ENCODE data around the gene PKN2. TPM values are rescaled to one million over a fixed set of nuclear protein-coding genes. Genes with fewer than 3 reads are reported as not detected.
A peak's percentile ranks its signal among the peaks of the same experiment; 100 is the strongest.

The PKN2 gene
- total and polyA plus RNA-seq, 9 of the 15 experiments (the other 6 are each of a cell fraction or from before 2014, with no cell fraction given): 4.5 to 25.3 (median 19.2) TPM

DNA sequence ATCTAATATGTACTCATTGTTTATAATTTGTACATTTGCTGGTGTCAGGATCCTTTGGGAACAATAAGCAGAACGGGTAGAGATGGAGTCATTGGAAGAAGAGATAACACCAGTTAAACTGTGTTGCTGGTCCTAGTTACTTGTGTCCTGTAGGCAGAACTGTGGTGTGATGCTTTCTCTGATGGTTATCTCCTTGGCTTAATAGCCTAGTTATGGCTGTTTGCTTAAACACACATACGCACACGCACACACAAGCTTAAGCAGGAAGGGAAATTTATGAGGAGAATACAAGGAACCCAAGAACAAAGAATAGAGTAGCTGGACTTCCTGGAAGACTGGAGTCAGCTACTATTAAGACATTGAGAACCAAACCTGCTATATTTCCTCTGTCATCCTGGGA lies 5.7 kb upstream of the PKN2 start (continued):
- TF ChIP-seq NFE2 (IDR thresholded peaks at IDR 0.05; ENCODE audit: low read depth) (peak; percentile 47; the same call in 1 of the 2 replicates), PRMT5 (CRISPR knock-in tag; IDR thresholded peaks at IDR 0.05) (no peak), PCBP1 (IDR thresholded peaks at IDR 0.05; ENCODE audit: low read depth, low read length, poor library complexity, severe bottlenecking) (no peak), MEIS2 (IDR thresholded peaks at IDR 0.05; ENCODE audit: partially characterized antibody) (peak; percentile 17), HMG20B (CRISPR knock-in tag; IDR thresholded peaks at IDR 0.05) (no peak), ZNF12 (CRISPR knock-in tag; IDR thresholded peaks at IDR 0.05) (no peak), XRCC3 (IDR thresholded peaks at IDR 0.05) (no peak), NRF1 (conservative IDR thresholded peaks at IDR 0.05 in 1 of 2, IDR thresholded peaks at IDR 0.05 in 1 of 2) (peak in 1 of 2 experiments; percentile 40; a peak in 1 of 4 replicates), RAD51 (IDR thresholded peaks at IDR 0.05; ENCODE audit: borderline replicate concordance, low read depth) (no peak), ELK1 (CRISPR knock-in tag; IDR thresholded peaks at IDR 0.05) (no peak), DACH1 (IDR thresholded peaks at IDR 0.05; ENCODE audit: partially characterized antibody) (peak; percentile 43), CCNT2 (IDR thresholded peaks at IDR 0.05; ENCODE audit: borderline replicate concordance, extremely low read depth, insufficient read length, low read depth, low read length) (no peak), NFIX (CRISPR knock-in tag; IDR thresholded peaks at IDR 0.05; ENCODE audit: low read depth) (no peak), ERF (CRISPR knock-in tag; IDR thresholded peaks at IDR 0.05) (no peak), PHF8 (IDR thresholded peaks at IDR 0.05; ENCODE audit: borderline replicate concordance, low read length) (no peak), E2F6 (IDR thresholded peaks at IDR 0.05; ENCODE audit: borderline replicate concordance in 1 of 2, extremely low read depth in 1 of 2, insufficient read depth in 1 of 2, insufficient read length in 1 of 2, low read depth in 1 of 2, low read length in 1 of 2, poor library complexity in 1 of 2, severe bottlenecking in 1 of 2) (no peak), FOXA3 (CRISPR knock-in tag; conservative IDR thresholded peaks at IDR 0.05 in 1 of 2, IDR thresholded peaks at IDR 0.05 in 1 of 2) (peak in 1 of 2 experiments; percentile 64; a peak in 2 of 4 replicates), ZNF511 (CRISPR knock-in tag; IDR thresholded peaks at IDR 0.05) (no peak), ZBTB11 (CRISPR knock-in tag; IDR thresholded peaks at IDR 0.05) (peak in 1 of 3 experiments; percentile 35; a peak in 1 of 6 replicates), SOX6 (IDR thresholded peaks at IDR 0.05) (peak; percentile 76; the same call in 1 of the 2 replicates)
- TF ChIP-seq, protein P1, sequence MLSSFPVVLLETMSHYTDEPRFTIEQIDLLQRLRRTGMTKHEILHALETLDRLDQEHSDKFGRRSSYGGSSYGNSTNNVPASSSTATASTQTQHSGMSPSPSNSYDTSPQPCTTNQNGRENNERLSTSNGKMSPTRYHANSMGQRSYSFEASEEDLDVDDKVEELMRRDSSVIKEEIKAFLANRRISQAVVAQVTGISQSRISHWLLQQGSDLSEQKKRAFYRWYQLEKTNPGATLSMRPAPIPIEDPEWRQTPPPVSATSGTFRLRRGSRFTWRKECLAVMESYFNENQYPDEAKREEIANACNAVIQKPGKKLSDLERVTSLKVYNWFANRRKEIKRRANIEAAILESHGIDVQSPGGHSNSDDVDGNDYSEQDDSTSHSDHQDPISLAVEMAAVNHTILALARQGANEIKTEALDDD (IDR thresholded peaks at IDR 0.05): peak; percentile 99

Data from K562 (cell line).